ENCODE results near the gene ATG9B. TPM values are rescaled to one million over a fixed set of nuclear protein-coding genes. Genes with fewer than 3 reads are reported as not detected.
A peak's percentile ranks its signal among the peaks of the same experiment; 100 is the strongest.
"Not testable (repeated sequence)": the region's sequence is repeated elsewhere in the genome, so short reads cannot be mapped to it uniquely, and the experiment has no call there.

ATG9B gene
- polyA plus RNA-seq, 10 donors: 0.45 to 2.0 (median 1.1) TPM

DNA sequence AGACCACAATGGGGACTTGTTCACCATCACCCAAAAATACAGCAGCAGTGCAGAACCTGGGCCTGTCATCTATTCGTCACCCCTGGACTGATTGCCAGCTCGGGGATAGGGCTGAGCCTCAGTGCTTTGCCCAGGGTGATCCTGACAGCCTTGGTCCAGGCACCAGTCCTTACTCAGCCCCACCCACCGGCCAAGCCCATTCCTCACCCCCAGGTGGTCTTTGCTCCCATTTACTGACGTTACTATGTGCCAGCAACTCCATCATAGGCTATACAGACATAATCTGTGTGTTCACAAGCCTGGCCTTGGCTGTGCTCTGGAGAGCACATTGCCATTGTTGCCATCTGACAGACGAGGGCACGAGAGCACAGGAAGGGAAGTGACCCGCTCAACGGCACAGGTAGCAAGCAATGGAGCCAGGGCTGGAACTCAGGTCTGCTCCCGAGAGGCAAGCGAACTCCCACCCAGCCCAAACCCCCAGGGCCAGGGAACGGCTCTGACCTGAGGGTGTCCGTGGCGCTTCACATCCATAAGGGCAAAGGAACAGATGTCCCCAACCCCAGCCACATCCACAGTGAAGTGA is 6.8 kb downstream of the ATG9B start:
- DNase-seq: no peak

DNA sequence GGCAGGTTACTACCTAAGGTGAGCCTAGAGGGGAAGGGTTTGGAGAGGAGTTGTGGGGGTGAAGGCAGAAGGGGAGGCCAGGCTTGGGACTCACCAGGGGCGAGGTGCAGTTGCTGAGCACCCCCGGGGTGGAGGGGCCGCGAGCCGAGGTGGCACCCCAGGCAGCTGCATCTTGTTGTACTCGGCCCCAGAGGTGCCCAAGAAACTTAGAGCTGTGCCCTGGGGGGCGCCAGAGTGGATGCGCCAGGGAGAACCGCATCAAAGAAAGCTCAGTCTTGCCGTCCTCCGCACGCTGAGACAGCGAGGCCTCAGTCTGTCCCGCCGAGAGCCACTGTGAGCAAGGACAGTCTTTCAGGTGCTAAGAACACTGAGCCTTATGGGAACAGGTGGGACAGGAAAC is 7.4 kb downstream of the ATG9B start:
- no peak for DNase-seq

DNA sequence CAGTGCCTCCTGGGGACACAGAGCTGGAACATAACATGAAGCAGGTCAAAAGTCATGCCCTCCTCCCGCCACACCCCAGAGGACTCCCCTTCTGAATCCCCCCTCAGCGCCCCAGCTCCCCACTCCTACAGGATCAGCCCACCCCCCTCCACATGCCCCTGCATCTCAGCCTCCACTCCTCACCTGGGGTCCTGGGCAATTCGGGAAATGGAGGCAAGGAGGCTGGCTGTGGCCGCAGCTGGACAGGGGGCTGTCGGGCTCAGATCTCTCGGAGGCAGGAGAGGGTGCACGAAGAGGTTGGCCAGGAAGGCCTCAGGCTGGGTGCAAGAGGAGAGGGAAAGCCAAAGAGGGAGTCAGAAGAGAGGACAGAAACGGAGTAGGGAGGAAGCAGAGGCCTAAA is 7.8 kb downstream of the ATG9B start:
- no peak for DNase-seq

DNA sequence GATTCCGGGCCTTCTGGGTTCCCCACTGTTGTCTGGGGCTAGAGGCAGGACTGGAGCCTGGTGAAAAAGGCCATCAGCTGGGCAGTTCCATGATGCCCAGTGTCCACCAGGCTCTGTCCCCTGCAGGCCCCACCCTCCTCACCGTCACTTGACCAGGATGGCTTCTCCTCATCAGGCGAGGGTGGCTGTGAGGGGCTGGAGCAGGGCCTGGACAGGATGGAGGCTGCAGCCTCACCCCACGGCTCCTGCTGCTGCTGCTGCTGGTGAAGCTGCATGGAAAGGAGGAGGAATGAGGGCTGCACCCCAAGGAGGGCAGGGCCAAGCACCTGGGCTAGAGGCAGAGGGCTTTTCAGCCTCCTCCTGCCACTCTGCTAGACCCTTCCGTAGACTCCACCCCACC is 8.3 kb downstream of the ATG9B start:
- no peak for DNase-seq

DNA sequence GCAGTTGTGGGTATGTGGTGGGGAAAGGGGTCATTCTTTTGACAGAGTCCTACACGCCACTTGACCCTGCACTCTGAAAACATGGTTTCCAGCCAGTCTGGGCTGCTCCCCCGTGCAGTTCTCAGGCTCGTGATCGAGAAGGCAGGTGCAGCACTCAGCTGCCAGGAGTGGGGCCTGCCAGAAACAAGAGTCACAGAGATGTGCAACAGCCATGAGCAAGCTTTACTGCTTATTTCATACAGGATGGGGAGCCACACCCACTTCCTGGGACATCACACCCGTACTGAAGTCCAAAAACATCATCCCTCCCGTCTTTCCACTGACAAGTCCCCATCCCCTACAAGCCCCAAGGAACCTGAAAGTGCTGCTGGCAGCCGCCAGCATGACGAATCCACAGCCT is 9.3 kb downstream of the ATG9B start:
- peak in 1 of 3 donors; percentile 53 for DNase-seq

DNA sequence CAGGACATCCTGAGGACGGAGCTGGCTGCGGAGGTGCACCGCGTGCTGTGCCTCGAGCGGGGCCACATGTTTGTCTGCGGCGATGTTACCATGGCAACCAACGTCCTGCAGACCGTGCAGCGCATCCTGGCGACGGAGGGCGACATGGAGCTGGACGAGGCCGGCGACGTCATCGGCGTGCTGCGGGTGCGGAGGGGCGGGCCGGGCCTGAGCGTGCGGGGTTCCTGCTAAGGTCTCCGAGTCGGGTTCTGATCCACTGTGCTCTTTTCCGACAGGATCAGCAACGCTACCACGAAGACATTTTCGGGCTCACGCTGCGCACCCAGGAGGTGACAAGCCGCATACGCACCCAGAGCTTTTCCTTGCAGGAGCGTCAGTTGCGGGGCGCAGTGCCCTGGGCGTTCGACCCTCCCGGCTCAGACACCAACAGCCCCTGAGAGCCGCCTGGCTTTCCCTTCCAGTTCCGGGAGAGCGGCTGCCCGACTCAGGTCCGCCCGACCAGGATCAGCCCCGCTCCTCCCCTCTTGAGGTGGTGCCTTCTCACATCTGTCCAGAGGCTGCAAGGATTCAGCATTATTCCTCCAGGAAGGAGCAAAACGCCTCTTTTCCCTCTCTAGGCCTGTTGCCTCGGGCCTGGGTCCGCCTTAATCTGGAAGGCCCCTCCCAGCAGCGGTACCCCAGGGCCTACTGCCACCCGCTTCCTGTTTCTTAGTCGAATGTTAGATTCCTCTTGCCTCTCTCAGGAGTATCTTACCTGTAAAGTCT is 10.4 kb downstream of the ATG9B start:
- peak; percentile 63 to 90 (median 82) for DNase-seq

DNA sequence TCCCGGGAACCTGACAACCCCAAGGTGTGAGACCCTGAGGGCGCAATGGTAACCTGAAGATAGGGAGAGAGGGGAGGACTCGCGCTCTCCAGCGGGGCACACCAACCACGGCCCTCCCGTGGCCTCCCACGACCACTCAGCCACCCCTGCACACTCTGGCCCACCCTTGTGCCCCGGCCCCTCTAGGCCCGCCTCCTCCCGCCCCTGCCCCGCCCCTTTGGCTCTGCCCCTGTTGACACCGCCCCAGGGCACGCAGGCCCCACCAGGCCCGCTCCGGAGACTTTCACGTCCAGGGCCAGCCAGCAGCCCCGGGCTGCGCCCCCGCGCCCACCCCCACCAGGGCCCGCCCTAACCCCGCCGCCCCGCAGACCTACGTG is 10.9 kb downstream of the ATG9B start:
- no peak for DNase-seq

DNA sequence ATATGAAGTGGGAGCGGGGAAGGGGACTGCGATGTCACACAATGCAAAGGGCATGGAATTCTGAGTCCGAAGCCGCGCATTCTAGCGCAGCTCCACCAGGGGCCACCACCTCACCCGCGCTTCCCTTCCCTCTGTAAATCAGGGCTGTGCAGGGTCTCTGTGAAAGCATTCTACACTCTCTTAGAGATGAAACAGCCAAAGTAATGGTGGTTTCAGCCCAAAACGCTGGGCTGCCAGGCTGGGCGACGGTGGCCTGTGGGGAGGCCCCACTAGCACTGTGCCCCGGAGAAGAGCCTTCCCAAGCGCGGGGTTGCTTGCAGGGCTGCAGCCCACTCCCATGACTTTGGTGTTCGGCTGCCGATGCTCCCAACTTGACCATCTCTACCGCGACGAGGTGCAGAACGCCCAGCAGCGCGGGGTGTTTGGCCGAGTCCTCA is 11.4 kb downstream of the ATG9B start:
- DNase-seq: peak in 2 of 3 donors; percentile 46 to 75

DNA sequence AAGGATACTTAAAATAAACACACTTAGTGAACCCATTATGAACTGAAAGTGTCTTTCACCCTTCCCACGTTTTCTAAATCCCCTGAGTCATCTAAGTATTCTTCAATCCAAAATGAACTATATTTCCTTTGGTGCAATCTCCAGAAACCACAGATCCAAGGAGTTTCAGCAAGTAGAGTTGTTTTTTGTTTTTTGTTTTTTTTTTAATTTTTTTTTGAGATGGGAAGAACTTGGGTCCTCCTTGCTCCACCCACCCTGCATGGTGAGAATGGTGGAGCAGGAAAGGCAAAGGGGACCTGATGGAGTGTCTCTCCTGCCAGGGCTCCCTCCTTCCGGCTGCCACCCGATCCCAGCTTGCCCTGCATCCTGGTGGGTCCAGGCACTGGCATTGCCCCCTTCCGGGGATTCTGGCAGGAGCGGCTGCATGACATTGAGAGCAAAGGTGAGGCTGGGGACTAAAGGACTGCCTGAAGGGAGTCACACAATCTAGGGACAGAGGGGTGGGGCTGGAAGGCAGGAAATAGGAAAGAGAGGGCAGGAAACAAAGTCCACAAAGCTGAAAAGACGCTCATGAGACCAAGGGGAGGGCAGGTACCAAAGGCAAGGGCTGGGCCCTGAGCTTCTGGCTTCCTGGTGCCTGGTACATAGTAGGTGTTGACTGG is 12.1 kb downstream of the ATG9B start:
- no peak for DNase-seq

DNA sequence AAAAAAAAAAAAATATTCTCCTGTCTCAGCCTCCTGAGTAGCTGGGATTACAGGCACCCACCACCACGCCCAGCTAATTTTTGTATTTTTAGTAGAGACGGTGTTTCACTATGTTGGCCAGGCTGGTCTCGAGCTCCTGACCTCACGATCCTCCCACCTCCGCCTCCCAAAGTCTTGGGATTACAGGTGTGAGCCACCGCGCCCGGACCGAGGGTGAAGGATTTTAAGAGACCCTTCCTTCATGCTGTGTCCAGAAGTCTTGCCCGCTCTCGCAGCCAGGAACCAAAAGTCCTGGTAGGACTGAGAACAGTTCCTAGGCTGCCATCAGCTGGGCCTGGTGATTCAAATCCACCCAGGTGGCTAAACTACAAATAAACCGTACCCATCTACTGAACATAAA is 12.7 kb downstream of the ATG9B start:
- not testable (repeated sequence) for DNase-seq

DNA sequence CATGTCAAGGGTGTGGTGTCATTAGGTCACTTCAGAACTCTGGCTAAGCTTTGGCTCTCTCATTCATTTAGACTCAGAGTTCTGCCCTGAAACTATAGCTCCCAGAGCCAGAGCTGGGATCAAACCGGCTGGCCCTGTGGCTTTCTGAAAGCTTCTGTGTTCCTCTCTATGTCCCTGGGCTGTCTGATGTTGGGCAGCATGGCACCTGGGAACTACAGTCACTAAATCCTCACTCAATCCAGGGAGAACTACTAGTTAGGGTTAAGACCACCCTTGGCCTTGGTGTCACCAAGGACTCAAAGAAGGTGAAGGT is 13.2 kb downstream of the ATG9B start:
- DNase-seq: no peak

DNA sequence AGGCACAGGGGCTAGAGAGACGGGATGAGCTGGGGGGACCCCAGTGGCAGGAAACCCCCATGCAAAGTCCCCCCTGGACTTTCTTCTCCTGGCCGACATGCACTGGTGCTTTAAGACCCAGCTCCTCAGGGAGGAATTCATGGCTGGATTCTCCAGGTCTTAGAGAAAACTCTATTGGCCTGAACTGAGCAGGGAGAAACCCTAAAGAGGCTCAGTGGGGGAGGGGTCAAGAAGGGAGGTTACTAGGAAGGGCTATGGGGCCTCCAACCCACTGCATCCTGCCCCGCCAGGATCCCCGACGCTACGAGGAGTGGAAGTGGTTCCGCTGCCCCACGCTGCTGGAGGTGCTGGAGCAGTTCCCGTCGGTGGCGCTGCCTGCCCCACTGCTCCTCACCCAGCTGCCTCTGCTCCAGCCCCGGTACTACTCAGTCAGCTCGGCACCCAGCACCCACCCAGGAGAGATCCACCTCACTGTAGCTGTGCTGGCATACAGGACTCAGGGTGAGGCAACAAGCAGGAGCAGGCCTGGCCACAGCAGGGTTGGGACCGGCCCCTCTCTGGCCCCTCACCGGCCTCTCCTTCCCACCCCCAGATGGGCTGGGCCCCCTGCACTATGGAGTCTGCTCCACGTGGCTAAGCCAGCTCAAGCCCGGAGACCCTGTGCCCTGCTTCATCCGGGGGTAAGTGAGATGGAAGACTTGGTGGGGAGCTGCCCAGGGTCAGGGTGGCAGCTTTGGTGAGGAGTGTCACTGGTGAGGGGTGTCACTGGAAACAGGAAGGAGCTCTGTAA is 13.8 kb downstream of the ATG9B start:
- DNase-seq: peak in 1 of 3 donors; percentile 55

DNA sequence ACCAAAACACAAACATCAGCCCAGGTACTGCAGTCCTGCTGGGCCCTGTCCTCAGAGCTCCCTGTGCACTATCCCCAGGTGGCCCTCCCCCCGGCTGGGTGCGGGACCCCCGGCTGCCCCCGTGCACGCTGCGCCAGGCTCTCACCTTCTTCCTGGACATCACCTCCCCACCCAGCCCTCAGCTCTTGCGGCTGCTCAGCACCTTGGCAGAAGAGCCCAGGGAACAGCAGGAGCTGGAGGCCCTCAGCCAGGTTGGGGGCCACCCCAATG is 14.3 kb downstream of the ATG9B start:
- DNase-seq: no peak

DNA sequence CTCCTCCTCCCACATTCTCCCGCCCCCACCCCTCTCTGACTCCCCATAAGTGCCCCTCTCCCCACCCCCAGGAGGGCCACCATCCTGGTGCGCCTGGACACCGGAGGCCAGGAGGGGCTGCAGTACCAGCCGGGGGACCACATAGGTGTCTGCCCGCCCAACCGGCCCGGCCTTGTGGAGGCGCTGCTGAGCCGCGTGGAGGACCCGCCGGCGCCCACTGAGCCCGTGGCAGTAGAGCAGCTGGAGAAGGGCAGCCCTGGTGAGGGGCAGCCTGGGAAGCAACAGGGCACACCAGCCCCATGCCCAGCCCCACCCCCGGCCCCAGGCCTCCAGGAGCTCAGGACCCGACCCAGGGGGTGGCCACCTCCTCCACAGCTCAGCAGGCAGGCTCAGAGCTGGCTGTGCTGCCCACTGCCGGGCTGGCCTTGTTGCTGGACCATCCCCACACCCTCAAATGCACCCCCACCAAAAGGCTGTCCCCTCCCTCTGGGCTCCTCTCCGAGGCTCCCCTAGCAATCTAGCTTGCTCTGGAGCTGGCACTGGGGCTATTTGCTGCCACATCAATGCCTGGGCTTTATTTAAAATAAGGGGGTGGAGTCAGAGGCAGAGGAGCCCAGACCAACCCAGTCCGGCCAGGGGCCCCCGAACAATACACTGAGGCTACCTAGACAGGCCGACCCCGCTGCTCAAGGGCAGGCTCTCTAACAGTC is 14.8 kb downstream of the ATG9B start:
- no peak for DNase-seq

DNA sequence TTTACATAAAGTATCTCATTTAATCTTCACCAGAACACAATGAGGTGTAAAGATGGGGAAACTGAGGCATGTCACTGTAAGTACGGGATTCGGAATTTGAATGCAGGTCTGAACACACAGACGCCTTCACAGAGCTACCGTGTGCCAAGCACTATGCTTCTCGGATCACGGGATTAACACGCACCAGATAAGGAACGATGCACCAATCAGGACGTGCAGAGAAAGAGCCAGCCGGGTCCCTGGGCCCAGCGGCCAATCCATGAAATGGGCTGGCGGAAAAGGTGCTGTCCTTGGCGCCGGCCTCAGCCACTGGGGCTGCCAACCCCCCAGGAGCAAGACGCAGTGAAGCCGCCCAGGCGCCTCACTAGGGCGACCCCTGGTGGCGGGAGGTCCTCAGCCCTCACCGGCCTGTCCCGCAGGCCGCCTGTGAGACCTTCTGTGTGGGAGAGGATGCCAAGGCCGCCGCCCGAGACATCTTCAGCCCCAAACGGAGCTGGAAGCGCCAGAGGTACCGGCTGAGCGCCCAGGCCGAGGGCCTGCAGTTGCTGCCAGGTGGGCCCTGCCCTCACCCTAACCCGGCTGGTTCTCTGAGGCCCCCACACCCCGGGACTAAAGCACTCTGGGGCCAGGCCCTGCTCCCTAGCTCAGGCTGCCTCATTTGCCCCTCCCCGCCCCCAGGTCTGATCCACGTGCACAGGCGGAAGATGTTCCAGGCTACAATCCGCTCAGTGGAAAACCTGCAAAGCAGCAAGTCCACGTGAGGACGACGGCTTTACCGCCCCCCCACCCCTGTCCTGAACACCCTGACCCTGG is 15.6 kb downstream of the ATG9B start:
- peak in 2 of 3 donors; percentile 54 to 73 for DNase-seq

DNA sequence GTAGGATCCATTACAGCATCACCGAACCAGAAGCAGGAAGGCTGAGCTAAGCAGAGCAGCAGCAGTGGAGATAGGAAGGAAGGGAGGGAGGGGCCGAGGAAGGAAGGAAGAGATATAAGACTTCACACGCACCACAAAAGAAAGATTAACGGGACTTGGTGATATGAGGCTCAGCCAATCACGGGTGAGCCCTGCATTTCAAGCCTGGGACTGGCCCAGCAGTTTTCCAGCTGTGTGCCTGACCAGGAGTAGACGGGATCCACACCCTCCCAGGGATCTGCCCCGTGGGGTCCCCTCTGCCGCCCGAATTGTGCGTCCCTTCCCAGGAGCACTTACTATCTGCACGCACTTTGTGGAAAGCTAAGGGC is 16.2 kb downstream of the ATG9B start:
- no peak for DNase-seq

DNA sequence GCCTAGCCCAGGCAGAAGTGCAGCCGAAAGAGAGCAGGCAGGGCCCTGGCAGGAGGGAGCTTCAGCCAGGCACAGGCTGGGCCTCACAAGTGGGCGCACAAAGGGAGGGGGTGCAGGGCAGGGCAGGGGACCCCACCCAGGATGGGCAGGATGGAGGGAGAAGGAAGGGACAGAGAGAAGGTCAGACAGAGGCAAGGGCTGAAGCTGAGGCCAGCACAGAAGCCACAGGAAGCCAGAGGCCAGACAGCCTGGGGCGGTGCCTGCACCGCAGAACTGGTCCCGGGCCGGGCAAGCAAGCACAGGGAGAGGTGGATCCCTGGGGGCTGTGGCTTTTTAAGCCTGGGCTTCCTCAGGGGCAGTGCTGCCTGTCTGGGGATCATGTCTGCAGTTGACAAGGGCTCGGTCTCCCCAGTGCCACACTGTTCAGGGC is 16.8 kb downstream of the ATG9B start:
- DNase-seq: no peak

DNA sequence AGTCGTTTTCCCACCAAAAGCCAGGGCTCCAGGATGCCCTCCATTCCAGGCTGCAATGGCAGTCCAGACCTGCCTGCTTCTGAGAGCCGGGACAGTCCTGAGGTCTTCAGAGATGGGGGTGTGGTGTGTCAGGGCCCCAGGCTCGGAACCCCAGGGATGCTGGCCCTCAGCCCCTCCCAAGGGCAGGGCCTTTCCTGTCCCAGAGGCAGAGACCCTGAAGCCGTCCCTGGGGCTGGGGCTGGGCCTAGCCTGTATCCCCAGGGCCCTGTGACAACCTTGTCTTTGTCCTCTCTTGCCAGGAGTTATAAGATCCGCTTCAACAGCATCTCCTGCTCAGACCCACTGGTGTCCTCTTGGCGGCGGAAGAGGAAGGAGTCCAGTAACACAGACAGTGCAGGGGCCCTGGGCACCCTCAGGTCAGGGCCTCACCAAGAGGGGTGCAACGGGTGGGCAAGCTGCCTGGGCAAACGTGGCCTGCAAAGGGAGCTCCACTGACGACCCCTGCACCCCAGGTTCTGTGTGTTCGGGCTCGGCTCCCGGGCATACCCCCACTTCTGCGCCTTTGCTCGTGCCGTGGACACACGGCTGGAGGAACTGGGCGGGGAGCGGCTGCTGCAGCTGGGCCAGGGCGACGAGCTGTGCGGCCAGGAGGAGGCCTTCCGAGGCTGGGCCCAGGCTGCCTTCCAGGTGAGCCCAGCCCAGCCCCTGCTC is 17.5 kb downstream of the ATG9B start:
- no peak for DNase-seq

DNA sequence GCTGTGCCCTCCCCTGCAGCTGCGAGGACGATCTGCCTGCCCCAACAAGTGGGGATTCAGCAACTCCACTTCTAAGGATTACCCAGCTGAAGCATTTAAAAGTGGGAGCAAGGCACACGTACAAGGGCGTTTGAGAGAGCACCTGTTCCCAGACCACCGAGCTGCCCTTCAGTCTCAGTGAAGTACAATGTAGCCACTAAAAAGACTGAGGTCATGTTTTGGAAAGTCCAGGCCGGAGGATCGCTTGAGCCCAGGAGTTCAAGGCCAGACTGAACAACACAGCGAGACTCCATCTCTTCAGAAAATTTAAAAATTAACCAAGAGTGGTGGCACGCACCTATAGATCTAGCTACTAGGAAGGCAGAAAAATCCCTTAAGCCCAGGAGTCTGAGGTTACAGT is 18.7 kb downstream of the ATG9B start:
- DNase-seq: no peak

DNA sequence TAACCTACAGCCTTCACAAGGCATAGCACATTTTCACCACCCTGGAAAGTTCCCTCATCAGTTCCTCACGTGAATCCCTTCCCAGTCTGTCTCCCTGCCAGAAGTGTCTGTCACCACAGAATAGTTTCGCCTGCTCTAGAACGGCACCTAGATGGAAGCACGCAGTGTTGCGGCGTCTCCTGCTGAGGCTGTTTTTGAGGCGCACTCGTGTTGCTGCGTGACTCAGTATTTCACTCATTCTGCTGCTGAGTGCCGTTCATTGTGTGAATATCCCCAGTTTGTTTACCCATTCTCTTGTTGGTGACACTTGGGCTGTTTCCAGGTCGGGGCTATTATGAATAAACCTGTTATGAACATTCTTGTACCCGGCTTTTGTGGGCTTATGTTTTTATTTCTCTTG is 20.7 kb downstream of the ATG9B start:
- no peak for DNase-seq

DNA sequence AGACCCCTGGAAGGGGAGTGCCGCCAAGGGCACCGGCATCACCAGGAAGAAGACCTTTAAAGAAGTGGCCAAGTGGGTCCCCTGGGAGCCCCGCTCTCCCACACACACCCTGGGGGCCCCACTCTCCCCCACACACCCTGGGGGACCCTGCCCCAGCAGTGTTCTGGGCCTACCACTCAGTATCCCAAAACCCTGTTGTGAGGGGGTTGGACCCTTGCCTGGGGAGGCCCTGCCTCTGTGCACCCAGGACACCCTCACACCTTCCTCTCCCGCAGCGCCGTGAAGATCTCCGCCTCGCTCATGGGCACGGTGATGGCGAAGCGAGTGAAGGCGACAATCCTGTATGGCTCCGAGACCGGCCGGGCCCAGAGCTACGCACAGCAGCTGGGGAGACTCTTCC is 22.7 kb downstream of the ATG9B start:
- DNase-seq: no peak
